T47D (cell line): ENCODE results near the gene SPAG6.
"Not testable (repeated sequence)": the region's sequence is repeated elsewhere in the genome, so short reads cannot be mapped to it uniquely, and the experiment has no call there.

Source experiments
- DNase-seq, 2 experiments: peaks; one replicate each; pipeline versions ENCODE4 v3.0.0 to v3.0.0-alpha.2; 2011 to 2012; ENCODE audit warnings: low read depth in 1 of 2, low spot score in 1 of 2
- JUND ChIP-seq: IDR thresholded peaks from 2 replicates; pipeline ENCODE4 v1.6.1; 2012; ENCODE audit warnings: low read depth
- in situ Hi-C: cut with HindIII; loops from 2 replicates; pipeline ENCODE4 v1.10.0; 2016; ENCODE audit warnings: low sequenced_read_pairs, low pct_unique_long_range_greater_than_20kb

Gene SPAG6

GRCh38 chr10:22374489-22375126 lies 29.3 kb downstream of the SPAG6 start:
- no peak for TF ChIP-seq JUND
- in situ Hi-C loops: no loop called here

GRCh38 chr10:22379059-22379458 lies 33.8 kb downstream of the SPAG6 start:
- in situ Hi-C loops: no loop called here
- TF ChIP-seq JUND: no peak
- no peak for DNase-seq

More at GRCh38 chr10:22374489-22375126, 29.3 kb downstream of the SPAG6 start:
- DNase-seq: no peak

- no peak for TF ChIP-seq JUND
- in situ Hi-C loops: no loop called here
Measured at GRCh38 chr10:22381262-22381661, 36.0 kb downstream of the SPAG6 start.

GRCh38 chr10:22386503-22386902 lies 41.2 kb downstream of the SPAG6 start:
- in situ Hi-C loops: no loop called here
- DNase-seq: no peak
- no peak for TF ChIP-seq JUND

More at GRCh38 chr10:22381262-22381661, 36.0 kb downstream of the SPAG6 start:
- no peak for DNase-seq

GRCh38 chr10:22389856-22390589 lies 44.7 kb downstream of the SPAG6 start:
- in situ Hi-C loops: no loop called here
- TF ChIP-seq JUND: no peak
- DNase-seq: no peak

- in situ Hi-C loops: no loop called here
- no peak for DNase-seq
- TF ChIP-seq JUND: no peak
Measured at GRCh38 chr10:22391600-22391999, 46.3 kb downstream of the SPAG6 start.

GRCh38 chr10:22396195-22396594 lies 50.9 kb downstream of the SPAG6 start:
- DNase-seq, in situ Hi-C loops: not testable (repeated sequence)

GRCh38 chr10:22406916-22407315 lies 61.6 kb downstream of the SPAG6 start:
- in situ Hi-C loops, DNase-seq: not testable (repeated sequence)

GRCh38 chr10:22410394-22410793 lies 65.1 kb downstream of the SPAG6 start:
- TF ChIP-seq JUND: no peak
- in situ Hi-C loops: no loop called here
- no peak for DNase-seq

GRCh38 chr10:22410846-22411245 lies 65.5 kb downstream of the SPAG6 start:
- in situ Hi-C loops: no loop called here

GRCh38 chr10:22414146-22414545 lies 68.8 kb downstream of the SPAG6 start:
- TF ChIP-seq JUND: no peak
- DNase-seq: no peak
- in situ Hi-C loops: no loop called here

More at GRCh38 chr10:22410846-22411245, 65.5 kb downstream of the SPAG6 start:
- no peak for DNase-seq
- no peak for TF ChIP-seq JUND

- in situ Hi-C loops: no loop called here
- DNase-seq: no peak
- TF ChIP-seq JUND: no peak
Measured at GRCh38 chr10:22415072-22415471, 69.8 kb downstream of the SPAG6 start.

GRCh38 chr10:22417736-22418268 lies 72.5 kb downstream of the SPAG6 start:
- no peak for DNase-seq
- no peak for TF ChIP-seq JUND
- in situ Hi-C loops: no loop called here
